Transverse colon (tissue), 4 donors: ENCODE data around the gene BAG5. TPM values are rescaled to one million over a fixed set of nuclear protein-coding genes. Genes with fewer than 3 reads are reported as not detected.

Experiments used
- DNase-seq: peaks from one replicate; pipeline ENCODE4 v3.0.0-alpha.2; 2019
- H3K27ac ChIP-seq, 4 donors: fragments of 200-600 bp; sonication (generic); 2 replicates each; pipeline ENCODE4 v1.5.1; 2016 to 2018; ENCODE audit warnings: inconsistent platforms in 4 of 4
- H3K27me3 ChIP-seq: fragments of 200-600 bp; sonication (generic); 2 replicates; pipeline ENCODE4 v1.5.1; 2017; ENCODE audit warnings: inconsistent platforms
- H3K36me3 ChIP-seq, 4 donors: fragments of 200-600 bp; sonication (generic); 2 replicates each; pipeline ENCODE4 v1.5.1; 2017 to 2019; ENCODE audit warnings: inconsistent platforms in 4 of 4
- H3K4me1 ChIP-seq, 4 donors: fragments of 200-600 bp; sonication (generic); 2 replicates each; pipeline ENCODE4 v1.5.1; 2017 to 2020; ENCODE audit warnings: inconsistent platforms in 4 of 4
- H3K4me3 ChIP-seq, 4 donors: fragments of 200-600 bp; sonication (generic); 1 replicate in 1 of 4; 2 replicates in 3 of 4; pipeline versions ENCODE4 v1.5.1 to v1.6.1; 2017 to 2019; ENCODE audit warnings: inconsistent platforms in 4 of 4
- H3K9me3 ChIP-seq, 2 donors: fragments of 200-600 bp; sonication (generic); 2 replicates each; pipeline ENCODE4 v1.5.1; 2017 to 2019; ENCODE audit warnings: inconsistent platforms in 2 of 2
- EP300 ChIP-seq: sonication (generic); formaldehyde crosslinking; IDR thresholded peaks from one replicate; pipeline ENCODE4 v1.6.1; 2017; ENCODE audit warnings: antibody characterized with exemption, low read depth
- POLR2A ChIP-seq: fragments of 450-650 bp; IDR thresholded peaks from one replicate; pipeline ENCODE4 v1.6.1; 2016; ENCODE audit warnings: antibody characterized with exemption, mild to moderate bottlenecking, moderate library complexity
- POLR2AphosphoS5 ChIP-seq, 3 donors: sonication (generic); formaldehyde crosslinking; IDR thresholded peaks; one replicate each; pipeline ENCODE4 v1.6.1; 2016; ENCODE audit warnings: antibody characterized with exemption in 3 of 3
- WGBS, 2 donors: methylation state at CpG; one replicate each; pipeline ENCODE4 v1.1.5; 2018; ENCODE audit warnings: low coverage in 1 of 2; 5-methylcytosine and 5-hydroxymethylcytosine counted together
- in situ Hi-C, 4 donors: fragments of 200-750 bp; cut with MboI; loops; one replicate each; pipeline versions ENCODE4 v1.15.0 to v1.15.1; 2017; ENCODE audit warnings: low sequenced_read_pairs in 3 of 4, low pct_ligation_motif_present in 1 of 4, low pct_unique_long_range_greater_than_20kb in 1 of 4
- intact Hi-C: fragments of 100-400 bp; cut with DNase I; formaldehyde crosslinking; loops from one replicate; pipeline ENCODE4 v1.15.1; 2023; ENCODE audit warnings: low total_unique reads
- total RNA-seq, 4 donors: library from RNA; depleted of rRNA; stranded (reverse); fragments of >200 nt; gene quantifications; one replicate each; pipeline ENCODE4 v1.1.0, GENCODE V29; 2016
- TF ChIP-seq, protein P1 (sequence below), 5 experiments: fragments of 200-600 bp in 3 of 5; fragments of 450-650 bp in 2 of 5; sonication (generic) in 3 of 5; IDR thresholded peaks; 1 replicate in 2 of 5; 2 replicates in 3 of 5; pipeline ENCODE4 v1.5.1; 2016 to 2017; ENCODE audit warnings: antibody characterized with exemption in 5 of 5, inconsistent platforms in 3 of 5, mild to moderate bottlenecking in 2 of 5, moderate library complexity in 1 of 5

BAG5 gene
- total RNA-seq, 4 donors from 2014 or later, result 10.8 to 26.3 (median 23.9) TPM

DNA sequence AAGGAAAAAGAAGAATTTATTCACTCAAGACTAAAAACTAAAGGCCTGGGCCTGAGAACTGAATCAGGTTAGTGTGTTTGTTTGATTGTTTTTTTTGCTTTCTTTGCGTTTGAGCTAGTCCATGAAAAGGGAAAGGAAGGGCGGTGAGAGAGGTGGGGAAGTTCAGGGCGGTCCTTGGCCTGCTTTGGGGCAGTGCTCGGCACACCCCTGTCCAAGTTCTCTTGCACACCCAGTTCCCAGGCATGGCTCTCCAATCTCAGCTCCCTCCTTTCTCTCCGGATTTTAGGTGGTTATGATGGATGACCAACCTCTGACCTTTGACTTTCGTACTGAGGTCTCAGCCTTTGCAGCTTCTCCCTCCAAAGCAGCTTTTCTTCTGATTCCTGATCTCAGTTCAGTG, 11.6 kb upstream of the BAG5 start:
- H3K4me1 ChIP-seq, result peaks cover 16 to 53% (median 39%) of the 10 kb centered on the region in 4 donors
- no peak for DNase-seq
- no peak overlapping the region for H3K4me3 ChIP-seq
- in situ Hi-C loops, result no loop called here
- intact Hi-C loops, result loop anchor here (10.0 kb wide), 2 partner anchors 61 to 141 kb away; partner anchors contain the start of genes XRCC3 and ZFYVE21
- no peak overlapping the region for H3K27ac ChIP-seq
- TF ChIP-seq EP300, result no peak
- TF ChIP-seq, protein P1, sequence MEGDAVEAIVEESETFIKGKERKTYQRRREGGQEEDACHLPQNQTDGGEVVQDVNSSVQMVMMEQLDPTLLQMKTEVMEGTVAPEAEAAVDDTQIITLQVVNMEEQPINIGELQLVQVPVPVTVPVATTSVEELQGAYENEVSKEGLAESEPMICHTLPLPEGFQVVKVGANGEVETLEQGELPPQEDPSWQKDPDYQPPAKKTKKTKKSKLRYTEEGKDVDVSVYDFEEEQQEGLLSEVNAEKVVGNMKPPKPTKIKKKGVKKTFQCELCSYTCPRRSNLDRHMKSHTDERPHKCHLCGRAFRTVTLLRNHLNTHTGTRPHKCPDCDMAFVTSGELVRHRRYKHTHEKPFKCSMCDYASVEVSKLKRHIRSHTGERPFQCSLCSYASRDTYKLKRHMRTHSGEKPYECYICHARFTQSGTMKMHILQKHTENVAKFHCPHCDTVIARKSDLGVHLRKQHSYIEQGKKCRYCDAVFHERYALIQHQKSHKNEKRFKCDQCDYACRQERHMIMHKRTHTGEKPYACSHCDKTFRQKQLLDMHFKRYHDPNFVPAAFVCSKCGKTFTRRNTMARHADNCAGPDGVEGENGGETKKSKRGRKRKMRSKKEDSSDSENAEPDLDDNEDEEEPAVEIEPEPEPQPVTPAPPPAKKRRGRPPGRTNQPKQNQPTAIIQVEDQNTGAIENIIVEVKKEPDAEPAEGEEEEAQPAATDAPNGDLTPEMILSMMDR (IDR thresholded peaks at IDR 0.05), result no peak
- TF ChIP-seq POLR2A, result no peak
- TF ChIP-seq POLR2AphosphoS5 (IDR thresholded peaks at IDR 0.05), result no peak
- no peaks in the 10 kb centered on the region for H3K27me3 ChIP-seq
- H3K9me3 ChIP-seq, result no peaks in the 10 kb centered on the region
- no peaks in the 10 kb centered on the region for H3K36me3 ChIP-seq
- WGBS, 2 donors, result 63 to 82% methylated on average over 6 of the region's 6 CpGs

DNA sequence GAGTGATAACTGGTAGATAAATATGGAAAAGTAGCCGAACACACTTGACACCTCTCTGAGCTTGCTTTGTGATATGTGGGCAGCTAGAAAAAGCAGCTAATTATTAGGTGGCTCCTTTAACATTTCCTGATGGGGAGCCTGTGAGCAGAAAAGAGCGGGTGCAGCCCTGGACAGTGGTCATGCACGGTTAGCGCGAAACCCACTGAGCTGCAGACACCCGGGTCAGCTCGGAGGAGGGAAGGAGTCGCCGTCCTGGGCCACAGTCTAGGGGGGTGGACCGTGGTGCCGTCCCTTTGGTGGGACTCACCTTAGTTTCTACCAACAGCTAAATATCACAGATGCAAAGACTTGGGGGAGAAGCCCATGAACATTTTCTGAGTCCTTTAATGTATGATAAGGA, 7.0 kb upstream of the BAG5 start:
- H3K27me3 ChIP-seq, result no peaks in the 10 kb centered on the region
- 69 to 86% methylated on average over 4 to 11 of the region's 11 CpGs for WGBS, 2 donors
- TF ChIP-seq POLR2AphosphoS5 (IDR thresholded peaks at IDR 0.05) (no peak), POLR2A (no peak), EP300 (no peak)
- TF ChIP-seq, protein P1 (IDR thresholded peaks at IDR 0.05), result no peak
- in situ Hi-C loops, result no loop called here
- H3K4me1 ChIP-seq, result peaks cover 0 to 35% (median 23%) of the 10 kb centered on the region in 4 donors
- no peak overlapping the region for H3K4me3 ChIP-seq
- intact Hi-C loops, result no loop called here
- no peaks in the 10 kb centered on the region for H3K9me3 ChIP-seq
- DNase-seq, result no peak
- H3K27ac ChIP-seq, result no peak overlapping the region
- H3K36me3 ChIP-seq, result no peaks in the 10 kb centered on the region

DNA sequence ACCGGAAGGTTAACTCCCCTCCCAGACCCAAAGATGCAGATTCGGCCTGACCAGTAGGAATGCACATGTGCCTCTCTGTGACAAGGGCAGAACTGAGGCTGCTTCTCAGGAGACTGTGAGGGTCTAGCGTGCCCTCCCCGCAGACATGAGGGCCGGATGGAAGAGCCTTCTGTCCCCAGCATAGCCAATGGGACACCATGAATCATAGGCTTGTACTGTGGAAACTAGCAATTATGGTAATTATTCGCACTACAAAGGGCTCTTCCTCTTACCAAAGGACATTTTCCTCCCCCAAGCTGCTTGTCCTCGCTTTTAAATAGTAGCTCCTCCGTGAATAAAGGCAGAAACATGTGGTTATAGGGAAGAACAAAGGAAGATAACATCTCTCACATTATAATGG, 6.5 kb upstream of the BAG5 start:
- in situ Hi-C loops, result no loop called here
- no peak for DNase-seq
- intact Hi-C loops, result no loop called here
- Histone ChIP-seq H3K27ac (no peak overlapping the region), H3K27me3 (no peaks in the 10 kb centered on the region), H3K4me1 (peaks cover 4 to 40% (median 27%) of the 10 kb centered on the region in 4 donors), H3K4me3 (no peak overlapping the region), H3K36me3 (no peaks in the 10 kb centered on the region), H3K9me3 (no peaks in the 10 kb centered on the region)
- WGBS, 2 donors, result 77 to 97% methylated on average over 3 to 8 of the region's 8 CpGs
- TF ChIP-seq EP300 (no peak), POLR2A (no peak), POLR2AphosphoS5 (IDR thresholded peaks at IDR 0.05) (no peak)
- TF ChIP-seq, protein P1 (IDR thresholded peaks at IDR 0.05), result no peak

DNA sequence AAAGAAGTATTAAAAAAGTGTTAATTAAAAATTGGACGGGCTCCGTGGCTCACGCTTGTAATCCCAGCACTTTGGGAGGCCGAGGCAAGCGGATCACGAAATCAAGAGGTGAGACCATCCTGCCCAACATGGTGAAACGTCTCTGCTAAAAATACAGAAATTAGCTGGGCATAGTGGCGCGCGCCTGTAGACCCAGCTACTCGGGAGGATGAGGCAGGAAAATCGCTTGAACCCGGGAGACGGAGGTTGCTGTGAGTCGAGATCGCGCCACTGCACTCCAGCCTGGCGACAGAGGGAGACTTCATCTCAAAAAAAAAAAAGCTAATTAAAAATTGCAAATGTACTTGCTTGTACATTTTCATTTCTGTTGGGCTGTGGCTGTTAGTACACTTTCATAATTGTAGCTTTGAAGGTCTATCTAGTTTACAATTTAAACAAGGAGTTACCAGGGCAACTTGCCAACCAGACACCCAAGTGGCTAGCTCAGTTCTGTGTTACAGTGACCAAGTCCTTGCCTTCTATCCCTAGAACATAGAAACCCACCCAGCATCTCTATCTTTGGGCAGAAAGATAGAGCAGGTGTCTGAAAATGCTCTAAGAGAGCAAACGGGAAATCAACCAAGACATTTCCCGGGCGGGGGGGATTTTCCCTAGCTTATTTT, 1.5 kb upstream of the BAG5 start:
- TF ChIP-seq EP300 (no peak), POLR2A (no peak), POLR2AphosphoS5 (IDR thresholded peaks at IDR 0.05) (no peak)
- TF ChIP-seq, protein P1 (IDR thresholded peaks at IDR 0.05), result no peak
- intact Hi-C loops, result no loop called here
- Histone ChIP-seq H3K4me3 (peak overlapping the region in 3 of 4 donors; percentile 91 to 95 (median 94)), H3K27me3 (no peaks in the 10 kb centered on the region), H3K27ac (peak overlapping the region in 3 of 4 donors; percentile 95 to 98 (median 96)), H3K4me1 (peaks cover 16 to 46% (median 34%) of the 10 kb centered on the region in 4 donors), H3K36me3 (peaks cover 0 to 15% (median 4%) of the 10 kb centered on the region in 4 donors), H3K9me3 (no peaks in the 10 kb centered on the region)
- WGBS, 2 donors, result 49 to 60% methylated on average over 11 to 21 of the region's 21 CpGs
- in situ Hi-C loops, result no loop called here
- DNase-seq, result no peak
